HG03575 (cell line): Measurements from ENCODE around the gene PECR.
"Not testable (repeated sequence)": the region's sequence is repeated elsewhere in the genome, so short reads cannot be mapped to it uniquely, and the experiment has no call there.

Experiments used
- ATAC-seq: cut with Tn5 transposase; IDR thresholded peaks from one replicate; pipeline ENCODE4 v1.9.1; 2021; ENCODE audit not compliant: unreplicated experiment, insufficient number of reproducible peaks, low FRiP score; ENCODE audit errors: extremely low read depth

PECR gene

DNA sequence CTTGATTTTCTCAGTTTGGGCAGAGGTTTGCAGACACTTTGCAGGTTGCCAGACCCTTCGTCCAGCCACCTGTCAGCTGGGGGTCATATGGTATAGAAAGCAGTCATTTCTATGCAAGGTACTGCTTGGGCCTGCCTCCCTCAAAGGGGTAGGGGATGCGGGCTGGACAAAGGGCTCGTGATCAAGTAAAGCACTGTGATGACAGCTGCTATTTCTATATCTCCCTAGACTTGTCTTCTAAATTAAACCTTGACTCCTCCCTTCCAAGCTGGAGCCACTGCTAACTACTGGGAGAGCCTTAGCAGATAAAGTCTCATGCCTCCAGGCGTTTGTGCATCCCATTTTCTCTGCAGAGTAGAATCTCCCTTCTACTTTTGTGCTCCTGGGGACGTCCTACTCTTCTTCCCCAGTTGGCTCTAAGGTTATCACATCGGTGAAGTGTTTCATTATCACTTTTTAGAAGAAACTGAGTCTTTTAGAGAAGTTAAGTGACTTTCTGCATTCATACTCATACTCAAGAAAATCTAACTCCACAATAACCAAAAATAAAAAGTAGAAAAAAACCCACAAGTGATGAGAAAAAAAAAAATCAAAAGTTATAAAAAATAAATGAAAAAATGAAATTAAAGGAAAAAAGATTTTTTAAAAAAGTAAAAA lies 26.8 kb upstream of the PECR start:
- ATAC-seq, result no peak

DNA sequence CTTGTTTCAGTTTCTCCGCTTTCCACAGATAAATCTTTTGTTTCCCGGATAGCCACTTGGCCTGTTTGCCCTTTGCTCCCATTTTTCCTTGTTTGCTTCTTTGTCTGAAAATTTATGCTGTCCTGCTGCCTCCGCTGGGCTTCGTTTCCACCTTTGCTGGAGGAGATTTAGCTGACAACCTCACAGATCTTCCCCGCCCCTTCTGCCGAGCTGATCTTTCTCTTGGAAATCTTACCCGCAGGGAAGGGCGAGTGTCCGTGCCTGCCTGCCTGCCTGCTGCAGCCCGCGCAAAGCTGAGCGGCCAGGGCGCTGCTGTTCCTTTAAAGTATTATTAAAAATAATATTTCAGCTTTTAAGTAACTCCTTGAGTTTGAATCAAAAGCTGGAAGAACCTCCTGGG lies 26.2 kb upstream of the PECR start:
- ATAC-seq, result no peak

DNA sequence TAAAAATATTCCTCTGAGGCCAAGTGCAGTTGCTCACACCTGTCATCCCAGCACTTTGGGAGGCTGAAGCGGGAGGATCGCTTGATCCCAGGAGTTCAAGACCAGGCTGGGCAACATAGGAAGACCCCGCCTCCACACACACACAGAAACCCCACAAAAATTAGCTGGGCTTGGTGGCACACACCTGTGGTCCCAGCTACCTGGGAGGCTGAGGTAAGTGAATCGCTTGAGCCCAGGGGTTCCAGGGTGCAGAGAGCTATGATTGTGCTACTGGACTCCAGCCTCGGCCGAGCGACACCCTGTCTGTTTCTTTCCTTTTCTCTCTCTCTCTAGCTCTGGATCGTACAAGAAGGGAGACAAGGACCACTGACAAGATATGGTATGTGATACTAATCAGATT lies 25.7 kb upstream of the PECR start:
- ATAC-seq, result no peak

DNA sequence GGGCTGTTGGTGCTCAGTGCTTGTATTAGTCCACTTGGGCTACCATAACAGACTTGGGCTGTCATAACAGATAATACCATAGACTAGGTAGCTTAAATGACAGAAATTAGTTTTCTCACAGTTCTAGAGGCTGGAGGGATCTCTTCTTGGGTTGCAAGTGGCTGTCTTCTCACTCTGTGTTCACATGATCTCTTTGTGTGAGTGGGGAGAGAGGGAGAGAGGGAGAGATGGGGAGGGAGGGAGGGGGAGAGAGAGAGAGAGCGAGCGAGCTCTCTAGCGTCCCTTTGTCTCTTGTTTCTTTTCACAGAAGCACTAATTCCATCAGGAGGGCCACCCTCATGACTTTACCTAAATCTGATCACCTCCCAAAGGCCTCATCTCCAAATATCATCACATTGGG lies 23.1 kb upstream of the PECR start:
- no peak for ATAC-seq

DNA sequence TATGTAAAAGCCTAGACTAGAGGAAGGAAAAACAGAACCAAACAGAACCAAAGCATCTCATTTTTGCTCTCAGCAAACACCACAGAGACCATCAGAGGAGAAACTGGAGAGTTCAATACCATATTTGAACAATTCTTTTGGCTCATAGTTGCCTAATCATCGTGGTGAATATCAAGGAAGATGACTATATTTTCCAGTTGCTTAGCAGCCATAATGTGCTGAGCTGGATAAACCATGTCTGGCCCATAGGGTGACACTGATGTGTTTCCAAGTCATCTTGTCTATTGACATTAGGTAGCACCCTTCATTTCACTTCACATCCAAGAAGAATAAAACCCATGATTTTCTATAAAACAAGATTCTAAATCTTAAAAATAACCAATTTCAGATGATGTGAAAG lies 21.6 kb upstream of the PECR start:
- no peak for ATAC-seq

DNA sequence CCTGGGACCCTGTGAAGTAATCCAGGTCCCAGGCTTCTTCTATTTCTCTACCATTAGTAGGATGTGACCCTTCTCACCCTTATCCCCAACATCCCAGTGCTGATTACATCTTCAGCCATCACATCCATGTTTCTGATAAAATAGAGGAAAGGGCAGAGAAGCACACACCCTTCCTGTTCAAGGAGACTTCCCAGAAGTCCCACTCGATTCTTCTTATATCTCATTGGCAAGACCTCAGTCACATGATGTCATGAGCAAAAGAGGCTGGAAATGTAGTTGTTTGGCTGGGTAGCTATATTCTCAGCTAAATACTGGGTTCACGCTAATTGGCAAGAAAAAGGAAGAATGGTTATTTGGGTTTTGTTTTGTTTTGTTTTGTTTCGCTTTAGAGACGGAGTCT lies 19.5 kb upstream of the PECR start:
- no peak for ATAC-seq

DNA sequence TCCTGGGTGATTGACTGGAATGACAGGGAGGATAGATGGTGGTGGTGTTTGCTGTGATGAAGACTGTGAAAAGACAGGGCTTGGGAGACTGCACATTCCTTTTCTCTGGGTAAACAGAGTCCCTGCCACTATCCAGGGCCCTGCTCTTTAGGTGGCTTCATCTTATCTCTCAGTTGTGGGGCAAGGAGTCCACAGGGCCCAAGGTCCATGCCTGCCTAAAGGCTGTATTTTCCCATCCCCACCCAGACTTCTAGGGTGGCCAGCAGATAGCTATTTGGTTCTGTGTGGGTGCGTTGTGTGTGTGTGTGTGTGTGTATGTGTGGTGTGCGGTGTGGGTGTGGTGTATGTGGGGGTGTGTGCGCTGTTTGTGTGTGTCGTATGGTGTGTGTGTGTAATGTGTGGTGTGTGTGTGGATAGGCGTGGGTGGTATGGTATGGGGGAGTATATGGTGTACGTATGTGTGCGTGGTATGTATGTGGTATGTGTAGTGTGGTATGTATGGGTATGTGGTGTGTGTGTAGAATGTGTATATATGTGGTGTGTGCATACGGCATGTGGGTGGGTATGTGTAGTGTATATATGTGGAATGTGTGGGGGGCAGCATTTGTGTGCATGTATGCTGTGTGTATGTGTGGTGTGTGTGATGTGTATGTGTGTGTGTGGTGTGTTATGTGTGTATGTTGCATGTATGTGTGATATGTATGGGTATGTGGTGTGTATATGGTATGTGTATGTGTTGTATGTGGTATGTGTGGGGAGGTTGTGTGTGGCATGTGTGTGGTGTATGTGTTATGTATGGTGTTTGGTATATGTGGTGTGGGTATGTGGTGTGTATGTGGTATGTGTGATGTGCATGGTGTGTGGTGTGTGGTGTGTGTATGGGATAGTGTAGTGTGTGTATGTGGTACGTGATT lies 17.1 kb upstream of the PECR start:
- no peak for ATAC-seq

DNA sequence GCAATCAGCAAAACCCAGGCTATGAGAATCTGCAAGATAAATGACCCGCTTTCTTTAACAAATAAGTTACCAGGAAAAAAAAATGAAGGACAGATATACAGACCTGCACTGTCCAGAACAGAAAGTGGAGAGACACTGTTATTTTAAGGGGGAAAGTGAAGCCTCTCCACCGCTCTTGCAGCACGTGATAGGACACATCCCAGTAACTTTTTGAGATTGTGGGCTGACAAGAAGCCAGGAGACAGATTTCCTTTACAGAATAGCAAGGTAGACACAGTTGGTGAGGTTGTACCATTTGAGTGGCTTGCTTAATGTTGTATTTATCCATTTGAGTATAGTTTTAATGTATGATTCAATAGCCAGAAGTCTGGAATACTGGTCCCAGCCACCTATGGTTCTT lies 13.1 kb upstream of the PECR start:
- no peak for ATAC-seq

DNA sequence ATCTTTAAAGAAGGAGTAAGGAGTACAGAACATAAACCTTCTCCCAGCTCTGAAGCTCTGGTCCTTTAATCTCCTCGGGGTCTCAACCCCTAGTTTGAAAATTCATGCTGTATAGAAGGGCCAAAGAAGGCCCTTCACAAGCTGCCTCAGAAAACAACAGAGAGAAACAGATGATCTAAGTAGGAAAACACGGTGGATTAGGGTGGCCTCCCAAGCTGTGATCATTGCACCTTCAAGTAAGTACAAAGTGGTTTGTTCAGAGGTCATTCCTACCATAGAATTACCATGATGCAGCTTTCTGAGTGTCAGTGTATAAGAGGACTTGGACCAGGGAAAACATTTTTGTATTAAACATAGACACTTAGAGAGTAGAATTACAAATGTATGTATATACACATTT lies 11.0 kb upstream of the PECR start:
- ATAC-seq, result no peak

DNA sequence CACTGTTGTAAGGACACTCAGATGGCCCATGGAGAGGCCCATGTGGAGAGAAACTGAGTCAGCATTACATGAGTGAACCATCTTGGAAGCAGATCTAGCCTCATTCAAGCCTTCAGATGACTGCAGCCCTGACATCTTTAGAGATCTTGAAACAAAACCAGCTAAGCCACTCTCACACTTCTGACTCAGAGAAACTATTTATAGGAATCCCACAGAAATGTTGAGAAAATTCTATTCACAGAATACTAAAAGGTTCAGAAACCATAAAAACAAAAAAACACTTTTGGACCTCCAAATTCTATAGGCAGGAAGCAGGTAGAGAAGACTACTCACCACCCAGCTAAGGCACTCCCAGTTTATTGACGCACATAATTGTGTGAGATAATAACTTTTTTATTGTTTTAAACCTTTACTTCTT lies 8.8 kb upstream of the PECR start:
- no peak for ATAC-seq

DNA sequence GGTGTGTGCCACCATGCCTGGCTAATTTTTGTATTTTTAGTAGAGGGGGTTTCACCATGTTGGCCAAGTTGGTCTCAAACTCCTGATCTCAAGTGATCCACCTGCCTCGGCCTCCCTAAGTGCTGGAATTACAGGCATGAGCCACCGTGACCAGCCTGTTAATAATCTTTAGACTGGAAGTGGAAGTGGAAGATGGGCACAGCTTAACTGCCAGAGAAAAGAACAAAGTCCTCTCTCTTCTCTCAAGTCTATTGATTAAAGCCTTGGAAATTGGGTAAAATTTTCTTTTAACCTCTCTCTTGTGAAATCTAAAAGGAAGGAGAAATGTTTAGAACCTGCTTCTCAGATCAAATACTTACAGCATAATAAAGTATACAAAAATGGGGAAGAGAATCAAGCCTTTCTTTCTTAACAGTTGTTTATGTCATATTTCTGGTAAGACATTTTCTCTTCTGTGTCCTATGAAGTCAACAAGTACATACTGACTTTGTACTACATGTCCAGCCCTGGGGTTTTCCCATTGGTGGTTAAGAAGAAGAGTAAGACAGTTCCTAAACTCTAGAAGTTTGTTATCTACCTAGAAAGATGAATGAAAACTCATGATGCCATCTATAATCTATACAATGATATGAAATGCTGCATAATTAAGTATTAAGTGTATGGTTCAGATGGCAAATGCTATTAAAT lies 4.7 kb upstream of the PECR start:
- ATAC-seq, result no peak

DNA sequence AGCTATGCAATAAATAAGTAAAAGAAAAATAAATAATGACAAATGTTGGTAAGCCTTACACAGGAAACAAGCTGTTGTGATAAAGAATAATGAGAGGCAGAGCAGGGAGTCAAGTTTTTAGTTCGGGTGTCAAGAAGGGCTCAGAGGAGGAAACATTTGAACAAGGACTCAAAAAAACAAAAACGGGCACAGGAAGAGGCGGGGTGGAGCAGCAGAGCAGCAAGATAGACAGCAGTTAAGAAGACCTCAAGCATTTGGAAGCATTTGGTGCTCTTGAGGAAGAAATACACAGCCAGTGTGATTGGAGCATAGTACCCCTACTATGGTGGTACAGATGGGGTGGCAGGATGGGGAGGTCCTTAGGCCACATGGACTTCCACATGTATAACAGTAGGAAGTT lies 2.9 kb upstream of the PECR start:
- ATAC-seq, result no peak

DNA sequence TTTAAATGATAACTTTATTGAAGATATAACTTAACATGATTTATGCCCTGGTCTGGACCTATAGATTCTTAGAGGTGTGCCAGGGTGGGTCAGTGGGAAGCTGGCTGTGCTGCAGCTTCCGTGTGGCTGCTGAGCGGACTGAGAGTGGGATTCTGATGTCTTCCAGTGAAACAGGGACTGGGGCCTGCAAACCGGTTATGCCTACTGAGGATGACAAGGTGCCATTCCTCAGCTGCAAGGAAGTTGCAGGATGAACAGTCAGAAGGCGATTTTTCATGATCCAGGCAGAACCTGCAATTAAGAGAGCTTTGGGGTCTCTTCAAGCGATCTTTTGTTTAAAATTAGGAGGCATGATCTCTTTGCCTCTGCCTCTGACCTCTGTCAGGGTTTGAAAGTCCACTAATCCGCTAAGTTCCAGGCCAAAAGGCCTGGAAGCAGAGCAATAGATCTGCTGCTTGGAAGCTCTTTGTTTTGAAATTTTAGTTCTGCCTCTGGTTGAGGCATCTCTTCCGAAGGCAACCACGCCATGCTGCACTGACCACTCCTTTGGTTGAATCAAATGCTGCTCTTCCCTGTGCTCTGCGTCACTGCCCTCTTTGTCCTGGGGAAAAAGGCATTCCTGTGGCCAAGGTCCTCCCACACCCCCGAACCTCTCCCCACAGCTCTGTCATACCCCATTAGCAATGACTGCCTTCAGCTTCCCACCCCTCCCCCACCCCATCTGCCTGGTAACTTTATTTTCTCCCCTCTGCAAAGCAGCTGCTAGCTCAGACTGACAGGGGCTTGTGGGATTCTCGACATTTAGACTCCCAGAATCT lies 2.1 kb upstream of the PECR start:
- ATAC-seq, result no peak

DNA sequence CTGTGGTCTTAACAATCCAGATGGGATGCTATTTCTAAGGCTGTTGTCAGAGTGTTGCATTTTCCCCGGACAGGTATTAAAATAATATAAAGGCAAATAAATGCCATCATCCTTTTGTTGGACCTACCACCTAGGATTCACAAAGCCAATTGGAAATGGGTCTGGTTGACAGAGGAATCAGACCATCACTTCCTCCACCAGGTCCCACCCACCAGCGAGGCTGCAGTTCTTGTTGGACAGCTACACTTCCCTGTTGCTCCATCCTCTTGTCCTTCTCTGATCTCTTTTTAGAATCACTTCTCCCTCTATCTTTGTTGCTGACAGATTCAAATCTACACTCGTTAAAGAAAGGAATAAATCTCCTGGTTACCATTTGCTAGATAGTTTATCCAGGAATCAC lies 1.2 kb upstream of the PECR start:
- ATAC-seq, result no peak

DNA sequence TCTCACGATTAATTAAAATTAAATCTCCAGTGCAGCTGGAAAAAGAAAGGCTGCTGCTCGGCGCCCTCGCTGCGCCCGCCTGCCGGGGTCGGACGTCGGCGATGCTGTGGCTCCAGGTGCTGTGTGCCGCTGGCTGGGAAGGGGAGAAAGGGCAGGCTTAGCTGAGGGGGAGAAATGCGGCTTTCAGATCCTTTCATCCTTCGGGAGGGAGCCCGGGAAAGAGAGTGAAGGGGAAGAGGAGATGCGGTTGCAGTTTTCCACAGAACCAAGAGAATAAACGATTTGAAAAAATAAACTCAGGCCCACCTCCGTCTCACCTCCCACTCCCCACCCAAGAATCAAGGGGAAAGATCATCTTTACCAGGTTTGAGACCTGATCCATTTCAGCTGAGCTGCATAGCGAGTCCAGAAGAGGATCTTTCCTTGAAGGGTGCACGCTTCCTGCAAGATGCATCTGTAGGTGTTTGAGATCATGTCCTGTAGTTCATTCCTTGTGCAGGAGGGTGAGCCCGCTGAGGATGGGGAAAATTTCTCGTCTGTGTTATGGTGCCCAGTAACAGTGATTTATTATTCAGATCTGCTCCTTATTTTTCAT lies 605 bp upstream of the PECR start:
- ATAC-seq, result no peak

DNA sequence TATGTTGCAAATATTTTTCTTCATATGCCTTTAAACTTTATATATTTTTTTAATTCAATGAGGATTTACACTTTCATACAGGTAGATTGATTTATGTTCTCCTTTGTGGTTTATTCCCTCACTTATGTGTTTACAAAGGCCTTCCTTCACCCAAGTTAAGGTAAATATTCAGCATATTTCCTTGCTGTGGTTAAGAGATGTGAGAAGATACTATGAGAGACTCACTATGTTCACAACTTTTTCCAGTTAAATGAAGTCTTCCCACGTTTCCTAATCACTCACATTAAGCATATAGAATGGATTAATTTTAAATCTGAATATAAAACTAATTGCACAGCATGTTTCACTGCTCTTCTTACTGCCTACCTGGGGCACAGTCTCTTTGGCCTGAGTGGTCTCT lies 597 bp downstream of the PECR start:
- ATAC-seq, result no peak

DNA sequence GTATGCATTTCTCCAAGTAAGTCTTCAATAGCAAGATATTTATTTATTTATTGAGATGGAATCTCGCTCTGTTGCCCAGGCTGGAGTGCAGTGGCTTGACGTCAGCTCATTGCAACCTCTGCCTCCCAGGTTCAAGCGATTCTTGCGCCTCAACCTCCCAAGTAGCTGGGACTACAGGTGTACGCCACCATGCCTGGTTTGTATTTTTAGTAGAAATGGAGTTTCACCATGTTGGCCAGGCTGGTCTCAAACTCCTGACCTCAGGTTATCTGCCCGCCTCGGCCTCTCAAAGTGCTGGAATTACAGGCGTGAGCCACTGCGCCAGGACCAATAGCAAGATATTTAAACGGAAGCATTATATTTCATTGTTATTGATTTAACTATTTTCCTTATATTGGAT lies 1.6 kb downstream of the PECR start:
- ATAC-seq, result not testable (repeated sequence)

DNA sequence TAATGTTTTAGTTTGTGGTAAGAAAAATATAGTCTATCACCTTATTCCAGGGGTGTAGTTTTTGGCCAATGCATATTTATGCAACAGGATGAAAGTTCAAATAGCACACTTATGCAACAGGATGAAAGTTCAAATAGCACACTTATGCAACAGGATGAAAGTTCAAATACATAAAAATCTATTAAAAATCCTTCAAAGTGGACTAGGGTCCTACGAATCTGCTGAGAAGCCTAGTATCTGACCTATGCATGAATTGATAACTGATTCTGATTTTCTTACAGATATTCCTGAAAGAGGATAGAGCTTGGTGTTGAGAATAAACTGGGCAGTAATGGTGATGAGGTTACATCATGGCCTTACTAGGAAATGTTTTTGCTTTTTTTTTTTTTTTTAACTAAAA lies 2.8 kb downstream of the PECR start:
- ATAC-seq, result no peak
